Measurements from ENCODE around the gene FOXR2.

The FOXR2 gene, protein sequence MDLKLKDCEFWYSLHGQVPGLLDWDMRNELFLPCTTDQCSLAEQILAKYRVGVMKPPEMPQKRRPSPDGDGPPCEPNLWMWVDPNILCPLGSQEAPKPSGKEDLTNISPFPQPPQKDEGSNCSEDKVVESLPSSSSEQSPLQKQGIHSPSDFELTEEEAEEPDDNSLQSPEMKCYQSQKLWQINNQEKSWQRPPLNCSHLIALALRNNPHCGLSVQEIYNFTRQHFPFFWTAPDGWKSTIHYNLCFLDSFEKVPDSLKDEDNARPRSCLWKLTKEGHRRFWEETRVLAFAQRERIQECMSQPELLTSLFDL

DNA sequence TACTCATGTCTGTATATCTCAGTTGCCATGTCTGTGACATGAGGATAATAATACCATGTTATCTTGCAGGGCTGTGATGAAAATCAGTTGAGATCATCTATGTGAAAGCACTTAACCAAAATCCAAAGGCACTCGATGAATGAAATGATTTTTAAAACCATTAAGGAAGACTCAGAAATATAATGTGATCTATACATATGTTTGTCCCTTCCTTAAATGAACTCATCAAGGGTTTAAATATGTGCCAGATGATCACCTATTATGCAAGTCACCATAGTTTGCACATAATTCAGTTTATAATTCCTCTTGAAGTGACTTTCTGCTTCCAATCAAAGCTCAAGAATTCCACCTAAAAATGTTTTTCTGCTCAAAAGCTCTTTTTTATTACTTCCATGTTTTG lies at the start of gene FOXR2:
TSS of gene FOXR2 (plus strand) at position 301 of the 400 bp plus-strand sequence. CDS start 312 bp downstream, outside the sequence.
- no peak for DNase-seq

DNA sequence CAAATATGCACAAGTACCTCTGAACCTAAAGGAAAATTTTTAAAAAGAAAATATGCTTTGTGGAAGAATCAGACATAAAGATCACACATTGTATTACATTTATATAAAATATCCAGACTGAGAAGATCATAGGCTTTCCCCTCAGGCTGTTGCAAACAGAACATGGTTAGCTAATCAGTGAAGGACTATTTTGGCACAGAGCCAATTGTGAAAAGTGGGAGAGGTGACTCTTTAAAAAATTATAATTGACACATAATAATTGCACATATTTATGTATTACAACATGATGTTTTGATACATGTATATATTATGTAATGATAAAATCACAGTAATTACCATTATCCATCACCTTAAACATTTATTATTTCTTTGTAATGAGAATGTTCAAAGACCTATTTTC lies 44.1 kb upstream of the FOXR2 start:
- no peak for DNase-seq

DNA sequence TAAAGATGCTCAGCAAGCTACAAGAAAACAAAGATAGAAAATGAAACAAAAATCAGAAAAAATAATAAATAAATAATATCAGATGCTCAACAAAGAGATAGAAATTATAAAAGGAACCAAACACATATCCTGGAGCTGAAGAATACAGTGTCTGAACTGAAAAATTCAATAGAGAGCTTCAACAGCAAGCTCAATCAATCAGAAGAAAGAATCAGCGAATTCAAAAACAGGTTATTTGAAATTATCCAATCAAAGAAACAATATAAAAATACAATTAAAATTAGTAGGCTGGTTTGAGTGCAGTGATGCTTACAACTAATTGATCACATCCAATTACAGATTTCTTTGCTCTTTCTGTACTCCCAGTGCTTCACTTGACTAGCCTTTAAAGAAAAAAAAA lies 40.8 kb upstream of the FOXR2 start:
- DNase-seq: no peak

DNA sequence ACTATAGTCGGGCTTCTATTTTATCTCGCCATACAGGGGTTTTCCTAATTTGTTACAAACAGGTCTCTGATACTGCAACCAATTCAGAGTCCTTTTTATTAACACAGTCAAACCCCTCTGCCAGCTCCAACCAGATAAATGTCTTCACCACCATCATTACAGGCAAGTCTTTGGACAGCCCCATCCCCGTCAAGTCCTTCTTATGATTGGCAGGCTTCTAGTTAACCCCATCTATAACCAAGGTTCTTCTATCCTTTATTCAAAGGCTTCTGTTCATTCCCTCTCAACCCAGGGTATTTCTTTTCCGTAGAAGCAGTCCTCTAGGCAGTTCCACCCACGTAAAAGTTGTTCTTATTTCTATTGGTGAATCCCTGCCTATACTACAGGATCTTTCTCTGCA lies 29.9 kb upstream of the FOXR2 start:
- DNase-seq: no peak

DNA sequence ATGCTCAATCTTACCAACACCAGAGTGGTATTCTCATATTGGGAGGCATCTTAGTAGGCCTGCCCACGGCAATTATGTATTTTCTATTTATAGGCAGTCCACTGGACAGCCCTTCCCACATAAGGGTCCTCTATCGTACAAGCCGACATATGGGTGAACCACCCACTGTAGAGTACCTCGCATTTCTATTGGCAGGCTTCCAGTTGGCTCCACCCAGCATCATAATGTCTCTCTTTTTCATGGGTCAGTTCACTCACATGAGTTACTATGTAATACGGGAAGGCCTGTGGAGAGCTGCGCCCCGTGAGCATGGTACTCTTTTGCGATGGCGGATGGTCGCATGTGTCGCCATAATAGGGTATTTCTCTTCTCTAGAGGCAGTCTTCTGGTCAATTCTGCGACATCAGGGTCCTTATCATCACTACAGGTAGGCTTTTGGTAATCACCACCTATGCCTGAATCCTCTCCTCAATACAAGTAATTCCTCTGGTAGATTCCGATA lies 29.4 kb upstream of the FOXR2 start:
- no peak for DNase-seq

DNA sequence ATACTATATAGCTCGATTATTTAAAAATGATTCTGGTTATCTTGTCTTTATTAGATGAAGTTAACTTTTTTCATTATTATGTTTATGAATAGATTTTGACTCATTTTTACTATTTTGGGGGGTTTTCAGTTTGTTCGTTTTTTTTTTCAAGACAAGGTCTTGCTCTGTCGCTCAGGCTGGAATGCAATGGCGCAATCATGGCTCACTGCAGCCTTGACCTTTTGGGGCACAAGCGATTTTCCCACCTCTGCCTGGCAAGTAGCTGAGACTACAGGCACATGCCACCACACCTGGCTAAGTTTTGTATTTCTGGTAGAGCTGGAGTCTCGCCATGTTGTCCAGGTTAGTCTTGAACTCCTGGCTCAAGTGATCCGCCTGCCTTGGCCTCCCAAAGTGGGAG lies 24.9 kb upstream of the FOXR2 start:
- DNase-seq: no peak

DNA sequence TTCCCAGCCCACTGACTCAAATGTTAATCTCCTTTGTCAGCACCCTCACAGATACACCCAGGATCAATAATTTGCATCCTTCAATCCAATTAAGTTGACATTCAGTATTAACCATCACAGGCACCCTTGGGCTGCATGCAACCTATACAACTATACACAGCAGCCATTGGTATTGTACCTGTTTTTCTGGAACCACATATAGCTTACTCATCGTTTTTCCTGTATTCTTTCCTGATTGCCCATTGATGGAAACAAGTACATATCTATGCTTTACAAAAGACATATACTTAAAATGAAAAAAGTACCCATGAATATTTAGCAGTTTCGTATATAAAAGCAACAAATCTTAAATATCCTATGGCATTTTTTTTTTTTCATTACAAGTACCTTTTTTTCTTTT lies 3.7 kb upstream of the FOXR2 start:
- DNase-seq: no peak

DNA sequence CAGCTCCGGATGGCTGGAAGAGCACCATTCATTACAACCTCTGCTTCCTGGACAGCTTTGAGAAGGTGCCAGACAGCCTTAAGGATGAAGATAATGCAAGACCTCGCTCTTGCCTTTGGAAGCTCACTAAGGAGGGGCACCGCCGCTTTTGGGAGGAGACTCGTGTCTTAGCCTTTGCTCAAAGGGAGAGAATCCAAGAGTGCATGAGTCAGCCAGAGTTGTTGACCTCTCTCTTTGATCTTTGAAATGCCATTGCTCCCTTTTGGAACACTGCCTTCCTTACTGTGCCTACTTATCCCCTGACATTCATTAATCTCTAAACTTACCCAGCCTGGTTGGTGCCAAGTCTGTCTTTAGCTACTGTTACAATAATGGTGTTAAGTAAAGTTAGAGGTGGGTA lies 1.2 kb downstream of the FOXR2 start:
- no peak for DNase-seq

DNA sequence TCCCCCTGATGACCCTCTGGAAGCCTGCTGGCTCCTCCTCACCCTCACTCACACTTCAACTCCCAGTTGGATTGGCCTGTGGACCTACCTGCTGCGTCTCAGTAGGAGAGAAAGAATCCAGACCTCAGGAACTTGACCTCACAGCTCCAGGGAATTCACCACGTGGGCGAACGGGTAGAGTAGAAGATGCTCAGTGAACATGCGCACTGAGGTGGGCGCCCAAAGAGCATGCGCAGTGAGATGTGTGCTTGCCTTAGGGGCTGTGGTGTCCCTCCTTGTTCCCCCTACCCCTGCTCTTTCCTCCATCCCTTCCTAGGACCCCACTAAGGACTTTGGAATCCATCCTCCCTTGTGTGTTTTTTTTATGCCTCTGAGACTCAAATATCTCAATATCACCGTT lies 12.9 kb downstream of the FOXR2 start:
- DNase-seq: no peak

DNA sequence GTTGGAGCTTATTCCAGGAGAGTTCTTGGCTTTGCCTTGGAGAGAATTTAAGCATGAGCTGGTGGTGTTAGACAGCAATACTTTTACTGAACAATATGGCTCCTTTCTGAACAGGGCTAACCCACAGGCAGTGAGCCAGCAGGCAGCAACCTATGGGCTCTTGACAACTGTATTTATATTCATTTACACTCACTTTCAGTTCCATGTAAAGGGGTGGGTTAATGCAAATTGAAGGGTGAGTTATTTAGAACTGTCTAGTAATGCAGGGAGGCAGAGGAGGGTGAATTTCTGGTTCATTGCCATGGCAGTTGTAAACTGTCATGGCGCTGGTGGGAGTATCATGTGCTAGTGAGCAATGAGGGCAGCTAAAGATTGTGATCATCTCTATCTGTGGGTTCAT lies 15.7 kb downstream of the FOXR2 start:
- DNase-seq: no peak

DNA sequence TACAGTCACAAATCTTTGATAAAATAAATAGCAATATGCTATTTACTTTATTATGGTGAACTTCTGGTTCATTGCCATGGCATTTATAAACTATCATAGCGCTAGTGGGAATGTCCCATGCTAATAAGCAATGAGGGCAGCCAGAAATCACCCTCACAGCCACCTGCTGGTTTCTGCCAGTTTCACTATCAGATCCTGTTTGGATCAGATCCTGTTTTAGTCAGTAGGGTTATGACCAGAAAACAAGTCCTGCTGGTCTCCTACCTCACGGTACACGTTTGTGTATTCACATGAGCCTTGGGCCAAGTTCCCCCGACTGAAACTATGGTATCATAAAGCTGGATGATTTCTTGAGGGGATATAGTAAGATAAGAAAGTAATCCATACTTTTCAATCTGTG lies 17.7 kb downstream of the FOXR2 start:
- DNase-seq: no peak

DNA sequence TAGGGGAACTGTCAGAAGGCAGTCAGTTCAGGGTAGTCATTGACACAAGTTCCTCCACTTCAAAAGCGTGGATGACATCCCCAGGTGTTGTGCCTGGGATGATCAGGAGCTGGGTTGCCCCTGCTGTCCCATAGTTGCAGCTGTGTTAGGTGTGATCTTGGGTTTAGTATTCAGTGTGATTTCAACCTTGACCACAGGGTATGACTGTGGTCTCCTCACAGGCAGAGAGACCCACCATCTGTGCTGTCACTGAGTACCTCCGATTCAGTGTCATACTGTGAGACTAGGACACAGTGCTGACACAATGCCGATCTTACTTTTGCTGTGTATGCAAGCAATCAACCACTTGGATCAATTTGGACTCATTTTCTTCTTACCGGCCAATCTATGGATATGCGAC lies 25.2 kb downstream of the FOXR2 start:
- DNase-seq: no peak

DNA sequence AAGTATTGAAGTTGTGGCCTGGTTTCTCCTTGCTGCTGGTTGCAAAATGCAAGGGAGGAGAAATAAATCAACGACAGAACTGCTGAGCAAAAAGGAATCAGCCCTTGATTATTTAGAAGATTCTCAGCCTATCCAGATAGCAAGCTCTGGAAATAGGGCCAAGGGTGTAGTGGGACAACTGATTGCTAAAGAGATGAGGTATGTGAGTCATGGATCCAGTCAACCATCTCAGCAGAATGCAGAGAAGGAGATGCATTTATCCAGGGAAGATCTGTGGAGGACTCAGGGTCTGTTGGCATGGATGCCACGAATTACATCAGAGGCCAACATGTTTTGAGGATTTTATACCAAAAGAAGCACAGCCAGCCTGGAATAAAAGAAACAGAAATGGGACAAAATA lies 36.7 kb downstream of the FOXR2 start:
- DNase-seq: no peak

DNA sequence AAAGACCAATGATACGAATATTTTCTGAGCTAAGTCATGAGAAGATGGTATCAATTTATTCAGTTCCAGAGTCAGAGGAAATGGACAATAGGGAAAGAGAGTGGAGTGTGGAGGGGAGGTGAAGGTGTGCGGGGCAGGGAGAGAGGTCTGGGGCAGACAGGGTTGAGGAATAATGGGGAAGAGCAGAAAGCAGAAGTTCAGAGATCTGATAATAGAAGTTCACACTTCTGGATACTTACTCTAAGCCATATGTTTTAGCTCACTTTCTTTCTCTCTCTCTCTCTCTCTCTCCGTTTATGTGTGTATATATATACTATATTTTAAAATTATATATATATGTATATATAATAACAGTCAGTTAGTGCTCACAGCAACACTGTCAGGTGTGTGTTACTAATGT lies 40.4 kb downstream of the FOXR2 start:
- no peak for DNase-seq

DNA sequence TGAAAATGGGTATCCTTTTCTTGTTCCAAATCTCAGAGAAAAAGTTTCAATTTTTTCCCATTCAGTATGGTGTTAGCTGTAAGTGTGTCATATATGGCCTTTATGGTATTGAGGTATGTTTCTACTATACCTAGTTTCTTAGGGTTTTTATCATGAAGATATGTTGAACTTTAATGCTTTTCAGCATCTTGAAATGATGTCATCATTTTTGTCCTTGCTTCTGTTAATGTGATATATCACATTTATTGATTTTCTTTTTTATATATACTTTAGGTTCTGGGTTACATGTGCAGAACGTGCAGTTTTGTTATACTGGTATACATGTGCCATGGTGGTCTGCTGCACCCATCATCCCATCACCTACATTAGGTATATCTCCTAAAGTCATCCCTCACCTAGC lies 44.9 kb downstream of the FOXR2 start:
- DNase-seq: no peak
